AG04450 (cell line): ENCODE results near the gene CASKIN2. TPM values are rescaled to one million over a fixed set of nuclear protein-coding genes. Genes with fewer than 3 reads are reported as not detected.

Source experiments
- CTCF ChIA-PET: fragments of 300-600, 350-600 bp; formaldehyde crosslinking; extraction: SDS; loops from one replicate; lab custom pipeline; 2022; ENCODE audit warnings: antibody characterized with exemption, inconsistent platforms; lab: Charles Lee
- POLR2A ChIA-PET: fragments of 350-600 bp; formaldehyde crosslinking; extraction: SDS; loops from one replicate; lab custom pipeline; 2021; ENCODE audit warnings: antibody characterized with exemption, inconsistent platforms; lab: Yijun Ruan, JAX
- DNase-seq: peaks from one replicate; pipeline ENCODE4 v3.0.0-alpha.2; 2011; ENCODE audit warnings: low read depth, low spot score
- H3K27ac ChIP-seq: one replicate; pipeline ENCODE4 v1.5.1; 2012; ENCODE audit warnings: low read depth, low read length, control low read depth
- H3K27me3 ChIP-seq: one replicate; pipeline ENCODE4 v1.6.0; 2012; ENCODE audit warnings: low read length; ENCODE audit not compliant: control insufficient read depth, insufficient read depth
- H3K4me3 ChIP-seq: 2 replicates; pipeline ENCODE4 v1.5.1; 2011; ENCODE audit warnings: mild to moderate bottlenecking, low read depth, low read length, control low read depth
- H3K9me3 ChIP-seq: 2 replicates; pipeline ENCODE4 v1.5.1; 2012; ENCODE audit warnings: low read length; ENCODE audit not compliant: control insufficient read depth, insufficient read depth
- CTCF ChIP-seq: IDR thresholded peaks from 2 replicates; pipeline ENCODE4 v1.5.1; 2011; ENCODE audit warnings: low read depth, low read length, control low read depth, inconsistent platforms
- polyA plus RNA-seq: library from polyadenylated mRNA; depleted of rRNA; stranded (reverse); fragments of >200 nt; gene quantifications from 2 replicates; pipeline ENCODE4 v1.2.3, GENCODE V29; 2011

The CASKIN2 gene
- polyA plus RNA-seq, 1 experiment, result 1.9 TPM

GRCh38 chr17:75468291-75468754 is 47.0 kb downstream of the CASKIN2 start:
- Histone ChIP-seq H3K9me3 (no peaks in the 10 kb centered on the region), H3K4me3 (no peak overlapping the region), H3K27me3 (no peaks in the 10 kb centered on the region), H3K27ac (no peak overlapping the region)
- no peak for TF ChIP-seq CTCF
- ChIA-PET CTCF (no interaction called here), POLR2A (no interaction called here)
- DNase-seq, result no peak

- Histone ChIP-seq H3K27me3 (no peaks in the 10 kb centered on the region), H3K27ac (no peak overlapping the region), H3K4me3 (no peak overlapping the region), H3K9me3 (no peaks in the 10 kb centered on the region)
- no peak for TF ChIP-seq CTCF
- ChIA-PET POLR2A (no interaction called here), CTCF (no interaction called here)
- DNase-seq, result no peak
Observed at GRCh38 chr17:75465039-75465438, 50.3 kb downstream of the CASKIN2 start.

- POLR2A ChIA-PET, result no interaction called here
Observed at GRCh38 chr17:75463603-75464002, 51.7 kb downstream of the CASKIN2 start.

GRCh38 chr17:75460295-75460694 is 55.0 kb downstream of the CASKIN2 start:
- no peak for TF ChIP-seq CTCF
- no peak for DNase-seq
- H3K27ac ChIP-seq, result no peak overlapping the region
- no peaks in the 10 kb centered on the region; the same call in 1 of the 2 replicates for H3K9me3 ChIP-seq
- no peak overlapping the region for H3K4me3 ChIP-seq
- ChIA-PET POLR2A (no interaction called here), CTCF (no interaction called here)
- H3K27me3 ChIP-seq, result no peaks in the 10 kb centered on the region

More at GRCh38 chr17:75463603-75464002, 51.7 kb downstream of the CASKIN2 start:
- no peak for TF ChIP-seq CTCF
- Histone ChIP-seq H3K27ac (no peak overlapping the region), H3K4me3 (no peak overlapping the region), H3K27me3 (no peaks in the 10 kb centered on the region), H3K9me3 (no peaks in the 10 kb centered on the region)
- CTCF ChIA-PET, result no interaction called here
- no peak for DNase-seq

GRCh38 chr17:75459590-75460267 is 55.6 kb downstream of the CASKIN2 start:
- CTCF ChIA-PET, result interaction anchor here (1.4 kb wide), 1 partner anchor 57 kb away, joined by 4 read pairs; the partner anchor contains the start of gene TSEN54

More at GRCh38 chr17:75459590-75460267, 55.6 kb downstream of the CASKIN2 start:
- H3K4me3 ChIP-seq, result no peak overlapping the region
- POLR2A ChIA-PET, result no interaction called here
- H3K27ac ChIP-seq, result no peak overlapping the region
- no peaks in the 10 kb centered on the region; the same call in 1 of the 2 replicates for H3K9me3 ChIP-seq
- no peak for DNase-seq
- TF ChIP-seq CTCF, result no peak
- no peaks in the 10 kb centered on the region for H3K27me3 ChIP-seq
